GM21447 (cell line): Measurements from ENCODE around the gene ZNF383.
"Not testable (repeated sequence)": the region's sequence is repeated elsewhere in the genome, so short reads cannot be mapped to it uniquely, and the experiment has no call there.

Experiments used
- ATAC-seq: cut with Tn5 transposase; IDR thresholded peaks from one replicate; pipeline ENCODE4 v1.9.1; 2021; ENCODE audit not compliant: unreplicated experiment

Gene ZNF383

DNA sequence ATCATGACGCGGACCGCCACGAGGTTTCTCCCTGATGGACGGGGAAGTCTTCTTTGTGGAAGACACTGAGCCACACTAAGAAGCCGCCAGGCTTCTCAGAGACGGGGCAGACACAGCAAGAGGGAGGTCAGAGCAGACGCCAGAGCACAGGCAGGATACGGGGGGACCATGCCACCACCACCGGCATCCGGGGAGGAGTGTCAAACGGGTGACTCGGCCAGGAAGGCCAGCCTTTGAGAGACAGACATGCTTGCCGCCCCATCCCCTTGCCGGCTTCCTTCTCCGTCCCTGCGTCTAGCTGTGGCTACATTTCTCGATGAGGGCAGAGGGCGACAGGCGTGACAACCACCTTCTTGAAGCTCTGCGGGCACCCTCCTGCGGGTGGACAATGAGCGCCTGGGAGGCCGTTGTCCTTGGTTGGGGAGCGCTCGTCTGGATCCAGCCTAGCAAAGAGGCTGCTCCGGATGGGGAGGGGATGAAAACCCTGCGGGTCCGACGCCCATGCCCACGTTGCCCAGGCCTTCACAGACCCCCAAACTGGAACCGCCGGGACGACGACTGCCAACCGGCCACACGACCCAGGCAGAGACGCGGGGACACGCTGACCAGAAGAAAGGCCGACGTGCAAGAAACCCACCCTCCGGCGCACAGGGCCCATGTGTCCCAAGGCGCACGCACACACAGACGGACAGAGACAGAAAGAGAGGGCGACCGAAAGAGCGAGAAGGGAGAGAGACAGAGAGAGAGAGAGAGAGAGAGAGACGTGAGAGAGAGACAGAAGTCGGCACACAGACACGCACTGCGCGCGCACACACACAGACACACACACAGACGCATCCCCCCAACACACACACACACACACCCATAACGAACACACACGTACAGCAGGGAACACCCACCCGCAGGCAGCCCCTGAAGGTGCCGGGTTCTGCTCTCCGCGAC lies 75.3 kb downstream of the ZNF383 start:
- ATAC-seq: not testable (repeated sequence)

DNA sequence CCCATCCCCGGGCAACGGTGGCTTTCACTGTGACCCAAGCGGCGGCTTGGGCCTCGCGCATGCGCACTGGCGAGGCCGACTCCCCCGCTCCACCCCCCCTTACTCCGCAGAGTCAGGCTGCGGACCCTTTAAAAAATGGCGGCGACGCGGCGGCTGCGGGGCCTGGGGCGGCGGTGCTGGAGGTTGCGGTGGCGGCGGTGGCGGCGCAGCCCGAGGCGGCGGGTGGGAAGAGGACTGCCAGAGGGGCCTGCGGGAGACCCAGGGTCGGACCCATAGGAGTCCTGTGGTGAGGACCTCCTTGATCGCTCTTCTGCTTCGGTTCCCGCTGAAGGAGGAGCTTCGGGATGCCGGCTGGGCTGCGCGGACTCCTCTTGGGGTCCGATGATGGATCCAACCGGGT lies 76.2 kb downstream of the ZNF383 start:
- not testable (repeated sequence) for ATAC-seq
